Sigmoid colon (tissue), 4 donors: Measurements from ENCODE around the gene CDON.

Experiments
- EP300 ChIP-seq, 4 donors: sonication (generic); formaldehyde crosslinking; IDR thresholded peaks; one replicate each; pipeline ENCODE4 v1.6.1; 2017; ENCODE audit warnings: antibody characterized with exemption in 4 of 4
- POLR2A ChIP-seq, 2 donors: fragments of 450-650 bp; IDR thresholded peaks; one replicate each; pipeline ENCODE4 v1.6.1; 2016; ENCODE audit warnings: antibody characterized with exemption in 2 of 2, mild to moderate bottlenecking in 2 of 2, moderate library complexity in 2 of 2
- POLR2AphosphoS5 ChIP-seq, 4 donors: sonication (generic); formaldehyde crosslinking; IDR thresholded peaks; one replicate each; pipeline ENCODE4 v1.6.1; 2017; ENCODE audit warnings: antibody characterized with exemption in 4 of 4
- TF ChIP-seq, protein P1 (sequence below), 4 experiments: fragments of 450-650 bp in 3 of 4; fragments of 200-600 bp in 1 of 4; IDR thresholded peaks; one replicate each; pipeline ENCODE4 v1.5.1; 2016 to 2019; ENCODE audit warnings: antibody characterized with exemption in 4 of 4, mild to moderate bottlenecking in 3 of 4, moderate library complexity in 2 of 4

DNA sequence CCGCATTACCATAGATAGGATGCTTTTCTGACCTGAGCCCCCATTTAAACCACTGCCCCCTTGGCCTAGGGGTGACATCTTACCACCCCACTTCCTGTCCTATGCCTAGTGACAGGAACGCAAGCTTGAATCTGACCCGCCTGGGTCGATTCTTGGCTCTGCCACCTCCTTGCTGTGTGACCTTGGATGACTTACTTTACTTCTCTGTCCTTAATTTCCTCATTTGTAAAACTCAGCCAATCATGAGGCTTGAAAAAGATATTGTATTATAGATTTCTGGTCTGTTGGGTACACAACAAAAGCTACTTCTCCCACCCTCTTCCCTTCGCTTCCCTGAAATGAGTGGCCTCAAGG lies 39.2 kb upstream of the CDON start:
- TF ChIP-seq POLR2AphosphoS5 (IDR thresholded peaks at IDR 0.05) (no peak), EP300 (IDR thresholded peaks at IDR 0.05) (no peak), POLR2A (IDR thresholded peaks at IDR 0.05) (no peak)
- TF ChIP-seq, protein P1, sequence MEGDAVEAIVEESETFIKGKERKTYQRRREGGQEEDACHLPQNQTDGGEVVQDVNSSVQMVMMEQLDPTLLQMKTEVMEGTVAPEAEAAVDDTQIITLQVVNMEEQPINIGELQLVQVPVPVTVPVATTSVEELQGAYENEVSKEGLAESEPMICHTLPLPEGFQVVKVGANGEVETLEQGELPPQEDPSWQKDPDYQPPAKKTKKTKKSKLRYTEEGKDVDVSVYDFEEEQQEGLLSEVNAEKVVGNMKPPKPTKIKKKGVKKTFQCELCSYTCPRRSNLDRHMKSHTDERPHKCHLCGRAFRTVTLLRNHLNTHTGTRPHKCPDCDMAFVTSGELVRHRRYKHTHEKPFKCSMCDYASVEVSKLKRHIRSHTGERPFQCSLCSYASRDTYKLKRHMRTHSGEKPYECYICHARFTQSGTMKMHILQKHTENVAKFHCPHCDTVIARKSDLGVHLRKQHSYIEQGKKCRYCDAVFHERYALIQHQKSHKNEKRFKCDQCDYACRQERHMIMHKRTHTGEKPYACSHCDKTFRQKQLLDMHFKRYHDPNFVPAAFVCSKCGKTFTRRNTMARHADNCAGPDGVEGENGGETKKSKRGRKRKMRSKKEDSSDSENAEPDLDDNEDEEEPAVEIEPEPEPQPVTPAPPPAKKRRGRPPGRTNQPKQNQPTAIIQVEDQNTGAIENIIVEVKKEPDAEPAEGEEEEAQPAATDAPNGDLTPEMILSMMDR (IDR thresholded peaks at IDR 0.05) = no peak
